ENCODE measurements around the gene RALB. TPM values are rescaled to one million over a fixed set of nuclear protein-coding genes. Genes with fewer than 3 reads are reported as not detected.

RALB gene
- total and polyA plus RNA-seq, 2 donors from 2014 or later: 58.5 to 64.5 TPM

- Histone ChIP-seq H3K27ac (ENCODE audit: low read depth in 2 of 2, low read length in 2 of 2) (no peak overlapping the region), H3K9me3 (ENCODE audit: control insufficient read depth in 2 of 3, insufficient read depth in 1 of 3, low read length in 3 of 3) (peaks cover 0 to 2% (median 0%) of the 10 kb centered on the region in 3 donors), H3K4me3 (ENCODE audit: low read length in 3 of 3) (no peak overlapping the region), H3K36me3 (ENCODE audit: control insufficient read depth in 2 of 3, insufficient read depth in 3 of 3, low read length in 3 of 3) (no peaks in the 10 kb centered on the region), H3K9ac (ENCODE audit: low read length in 3 of 3) (no peak overlapping the region), H3K4me1 (ENCODE audit: control insufficient read depth in 2 of 3, insufficient read depth in 2 of 3, low read depth in 1 of 3, low read length in 3 of 3) (peaks cover 0 to 28% (median 3%) of the 10 kb centered on the region in 3 donors), H3K27me3 (ENCODE audit: control insufficient read depth, insufficient read depth, low read length) (no peaks in the 10 kb centered on the region)
- TF ChIP-seq, protein P1, sequence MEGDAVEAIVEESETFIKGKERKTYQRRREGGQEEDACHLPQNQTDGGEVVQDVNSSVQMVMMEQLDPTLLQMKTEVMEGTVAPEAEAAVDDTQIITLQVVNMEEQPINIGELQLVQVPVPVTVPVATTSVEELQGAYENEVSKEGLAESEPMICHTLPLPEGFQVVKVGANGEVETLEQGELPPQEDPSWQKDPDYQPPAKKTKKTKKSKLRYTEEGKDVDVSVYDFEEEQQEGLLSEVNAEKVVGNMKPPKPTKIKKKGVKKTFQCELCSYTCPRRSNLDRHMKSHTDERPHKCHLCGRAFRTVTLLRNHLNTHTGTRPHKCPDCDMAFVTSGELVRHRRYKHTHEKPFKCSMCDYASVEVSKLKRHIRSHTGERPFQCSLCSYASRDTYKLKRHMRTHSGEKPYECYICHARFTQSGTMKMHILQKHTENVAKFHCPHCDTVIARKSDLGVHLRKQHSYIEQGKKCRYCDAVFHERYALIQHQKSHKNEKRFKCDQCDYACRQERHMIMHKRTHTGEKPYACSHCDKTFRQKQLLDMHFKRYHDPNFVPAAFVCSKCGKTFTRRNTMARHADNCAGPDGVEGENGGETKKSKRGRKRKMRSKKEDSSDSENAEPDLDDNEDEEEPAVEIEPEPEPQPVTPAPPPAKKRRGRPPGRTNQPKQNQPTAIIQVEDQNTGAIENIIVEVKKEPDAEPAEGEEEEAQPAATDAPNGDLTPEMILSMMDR (IDR thresholded peaks at IDR 0.05; ENCODE audit: borderline replicate concordance, extremely low read depth, insufficient read depth): no peak
- DNase-seq (no peak), FAIRE-seq (no peak)
- intact Hi-C loops (cut with DNase I): no loop called here
Observed at GRCh38 chr2:120272763-120273481, 20.3 kb downstream of the RALB start.

DNA sequence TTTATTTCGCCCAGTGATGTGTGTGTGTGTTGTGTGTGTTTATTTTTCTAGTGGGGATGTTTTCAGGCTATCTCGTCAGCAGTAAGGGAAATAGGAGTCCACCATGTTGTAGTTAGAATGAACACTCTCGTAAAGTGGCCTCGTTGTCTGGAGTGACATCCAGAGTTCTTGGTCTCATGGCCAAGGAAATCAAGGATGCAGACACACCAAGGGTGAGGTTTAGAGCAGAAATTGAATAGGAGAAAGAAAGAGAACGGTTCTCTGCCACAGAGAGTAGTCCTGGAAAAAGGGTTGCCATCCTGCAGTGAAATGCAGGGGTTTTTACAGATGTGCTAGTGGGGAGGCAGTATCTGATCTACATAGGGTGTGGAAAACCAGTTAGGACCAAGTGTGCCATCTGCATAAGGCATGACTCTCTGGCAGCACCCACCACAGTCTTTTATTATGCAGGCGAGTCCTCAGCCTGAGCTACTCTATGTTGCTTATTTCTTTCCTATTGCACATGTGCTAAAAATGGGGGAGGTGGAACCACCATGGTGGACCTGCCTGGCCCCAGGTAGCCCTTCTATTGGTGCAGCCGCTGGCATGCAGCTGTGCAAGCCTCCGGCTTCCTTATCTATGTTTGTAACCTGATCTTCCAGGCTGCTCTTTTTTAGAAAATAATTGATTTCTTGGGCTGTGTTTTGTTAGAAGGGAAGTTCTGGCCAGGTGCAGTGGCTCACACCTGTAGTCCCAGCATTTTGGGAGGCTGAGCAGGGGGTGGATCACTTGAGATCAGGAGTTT, 23.2 kb downstream of the RALB start:
- intact Hi-C loops (cut with DNase I): no loop called here
- Histone ChIP-seq H3K27me3 (ENCODE audit: control insufficient read depth, insufficient read depth, low read length) (no peaks in the 10 kb centered on the region), H3K4me3 (ENCODE audit: low read length in 3 of 3) (no peak overlapping the region), H3K9ac (ENCODE audit: low read length in 3 of 3) (no peak overlapping the region), H3K27ac (ENCODE audit: low read depth in 2 of 2, low read length in 2 of 2) (no peak overlapping the region), H3K4me1 (ENCODE audit: control insufficient read depth in 2 of 3, insufficient read depth in 2 of 3, low read depth in 1 of 3, low read length in 3 of 3) (peaks cover 0 to 17% (median 1%) of the 10 kb centered on the region in 3 donors), H3K9me3 (ENCODE audit: control insufficient read depth in 2 of 3, insufficient read depth in 1 of 3, low read length in 3 of 3) (peaks cover 0 to 3% (median 0%) of the 10 kb centered on the region in 3 donors), H3K36me3 (ENCODE audit: control insufficient read depth in 2 of 3, insufficient read depth in 3 of 3, low read length in 3 of 3) (peaks cover 0 to 13% (median 12%) of the 10 kb centered on the region in 3 donors)
- no peak for DNase-seq
- FAIRE-seq: no peak
- TF ChIP-seq, protein P1 (IDR thresholded peaks at IDR 0.05; ENCODE audit: borderline replicate concordance, extremely low read depth, insufficient read depth): no peak

- Histone ChIP-seq H3K9ac (ENCODE audit: low read length in 3 of 3) (no peak overlapping the region), H3K4me1 (ENCODE audit: control insufficient read depth in 2 of 3, insufficient read depth in 2 of 3, low read depth in 1 of 3, low read length in 3 of 3) (peaks cover 0 to 9% (median 0%) of the 10 kb centered on the region in 3 donors), H3K9me3 (ENCODE audit: control insufficient read depth in 2 of 3, insufficient read depth in 1 of 3, low read length in 3 of 3) (peaks cover 0 to 3% (median 0%) of the 10 kb centered on the region in 3 donors), H3K27ac (ENCODE audit: low read depth in 2 of 2, low read length in 2 of 2) (no peak overlapping the region), H3K36me3 (ENCODE audit: control insufficient read depth in 2 of 3, insufficient read depth in 3 of 3, low read length in 3 of 3) (peaks cover 0 to 13% (median 12%) of the 10 kb centered on the region in 3 donors), H3K27me3 (ENCODE audit: control insufficient read depth, insufficient read depth, low read length) (no peaks in the 10 kb centered on the region), H3K4me3 (ENCODE audit: low read length in 3 of 3) (no peak overlapping the region)
- intact Hi-C loops (cut with DNase I): no loop called here
- DNase-seq (no peak), FAIRE-seq (no peak)
- TF ChIP-seq, protein P1 (IDR thresholded peaks at IDR 0.05; ENCODE audit: borderline replicate concordance, extremely low read depth, insufficient read depth): no peak
Observed at GRCh38 chr2:120277505-120278205, 25.0 kb downstream of the RALB start.

Data from kidney (tissue), 14 donors.